Stimulated activated CD8-positive, alpha-beta memory T cell treated with anti-CD3 and anti-CD28 coated beads, Interleukin-7, amount 100 ng/mL, for 1 hour (primary cell): ENCODE data around the gene HEATR5B.

Experiments used
- DNase-seq, 2 donors: peaks; one replicate each; pipeline ENCODE4 v3.0.0-alpha.2; 2020; ENCODE audit warnings: low read depth in 2 of 2

The HEATR5B gene

DNA sequence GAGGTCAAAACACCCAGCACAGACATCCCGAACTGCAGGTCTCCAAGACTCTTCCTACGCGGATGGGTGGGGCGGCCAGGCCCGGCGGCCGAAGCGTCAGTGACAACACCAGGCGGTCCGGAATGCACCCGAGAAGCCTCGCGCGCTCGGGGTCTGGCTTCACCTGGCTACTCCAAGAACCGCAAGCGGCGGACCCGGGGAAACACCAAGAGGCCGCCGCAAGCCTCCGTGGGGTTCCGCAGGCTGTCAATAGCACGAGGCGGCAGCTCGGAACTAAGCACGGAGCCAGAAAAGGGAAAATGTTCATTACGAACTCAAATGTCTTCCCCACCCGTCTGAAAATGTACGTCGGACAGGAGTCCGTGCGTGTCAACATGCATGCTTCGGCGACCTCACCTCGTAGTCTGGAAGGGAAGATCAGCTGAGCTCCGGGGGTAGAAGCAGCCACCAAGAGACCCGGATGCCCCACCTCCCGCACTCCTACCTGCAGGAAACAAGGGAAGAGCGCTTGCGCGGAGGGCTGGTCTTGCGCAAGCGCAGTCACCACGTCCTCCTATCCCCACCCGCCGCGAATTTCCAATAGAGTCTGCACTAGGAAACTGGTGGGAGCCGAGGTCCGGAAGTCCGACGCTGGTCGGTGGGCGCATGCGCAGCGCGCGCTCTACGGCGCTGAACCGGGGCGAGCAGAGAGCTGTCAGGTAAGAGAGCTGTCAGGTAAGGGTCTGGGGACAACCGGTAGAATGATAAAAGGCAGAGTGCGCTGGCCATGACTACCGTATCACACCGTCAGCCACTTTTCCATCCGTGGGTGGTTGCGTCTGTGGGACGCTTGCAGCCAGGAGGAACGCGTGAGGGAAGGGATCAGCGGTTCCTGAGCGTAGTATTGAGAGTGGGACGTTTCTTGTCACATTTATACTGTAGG is at the start of gene HEATR5B, which contains the start of gene GPATCH11:
Gene HEATR5B, minus strand, starts transcription at position 500 of the 922 bp plus-strand sequence. CDS start 958 bp downstream, outside the sequence.
Gene GPATCH11, plus strand, starts transcription at position 646 of the 922 bp plus-strand sequence. CDS start 3,864 bp downstream, outside the sequence.
- peak; percentile 76 to 81 for DNase-seq

DNA sequence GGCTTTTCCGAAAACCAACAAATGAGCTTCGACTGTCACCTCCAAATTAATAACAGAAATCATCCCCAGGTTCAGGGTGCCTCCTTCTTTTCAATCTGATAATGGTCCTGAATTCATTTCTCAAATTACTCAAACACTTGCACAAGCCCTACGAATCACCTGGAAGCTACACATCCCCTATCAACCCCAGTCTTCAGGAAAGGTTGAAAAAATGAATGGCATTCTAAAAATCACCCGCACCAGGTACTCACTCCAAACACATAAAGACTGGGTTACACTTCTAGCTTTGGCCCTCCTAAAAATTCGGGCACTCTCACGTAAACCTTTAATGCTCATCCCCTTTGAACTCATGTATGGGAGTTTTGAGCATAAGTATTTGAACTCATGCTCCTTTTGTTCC is 48.7 kb upstream of the HEATR5B start:
- DNase-seq: no peak

DNA sequence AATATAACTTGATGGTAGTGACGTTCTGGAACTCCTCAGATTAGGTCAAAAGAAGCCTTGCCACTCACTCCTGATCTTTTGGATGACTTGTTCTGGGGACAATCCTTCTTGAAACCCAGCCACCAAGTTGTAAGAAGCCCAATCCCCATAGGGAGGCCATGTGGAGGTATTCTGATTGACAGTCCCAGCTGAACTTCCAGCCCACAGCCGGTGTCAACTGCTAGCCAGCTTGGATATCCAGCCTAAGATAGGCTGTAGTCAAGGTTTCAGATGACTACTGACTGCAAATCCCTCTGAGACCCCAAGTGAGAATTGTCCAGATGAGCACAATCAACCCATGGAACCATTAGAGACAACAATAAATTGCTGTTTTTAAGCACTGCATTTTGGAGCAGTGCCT is 41.2 kb upstream of the HEATR5B start:
- DNase-seq: no peak

DNA sequence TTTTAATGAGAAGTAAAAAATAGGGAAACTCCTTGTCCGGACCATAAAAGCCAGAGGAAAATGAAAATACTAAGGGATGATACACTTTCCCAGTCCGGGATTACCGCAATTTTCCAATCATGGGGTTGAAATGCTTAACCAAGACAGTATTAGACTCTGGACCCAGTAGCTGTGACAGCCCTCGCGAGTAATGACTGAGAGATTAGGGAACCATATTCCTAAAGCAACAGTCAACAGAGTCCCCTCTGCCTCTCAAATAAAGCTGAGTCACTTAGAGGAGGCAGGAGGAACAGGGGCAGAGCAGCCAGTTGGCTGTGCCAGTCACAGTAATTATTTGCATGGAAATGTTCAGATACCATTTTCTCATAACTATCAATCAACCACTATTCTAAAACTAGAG is 35.0 kb upstream of the HEATR5B start:
- DNase-seq: no peak

DNA sequence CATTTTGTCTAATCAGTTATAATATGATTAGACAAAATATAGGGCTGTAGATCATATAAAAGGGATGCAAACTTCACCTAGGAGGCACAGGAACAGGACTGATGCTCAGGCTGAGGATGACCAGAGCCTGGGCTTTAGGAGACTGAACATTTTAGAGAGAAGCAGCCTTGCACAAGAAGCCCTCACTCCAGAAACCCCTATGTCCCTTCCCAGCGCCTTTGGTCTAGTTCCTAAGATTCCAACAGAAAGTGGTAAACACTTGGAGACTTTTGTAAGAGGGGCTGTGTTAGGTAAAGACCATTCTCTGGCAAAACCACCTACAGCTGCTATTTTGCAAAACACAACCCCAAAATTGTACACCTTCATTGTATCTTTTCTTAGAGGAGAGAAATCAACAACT is 33.4 kb upstream of the HEATR5B start:
- DNase-seq: no peak

DNA sequence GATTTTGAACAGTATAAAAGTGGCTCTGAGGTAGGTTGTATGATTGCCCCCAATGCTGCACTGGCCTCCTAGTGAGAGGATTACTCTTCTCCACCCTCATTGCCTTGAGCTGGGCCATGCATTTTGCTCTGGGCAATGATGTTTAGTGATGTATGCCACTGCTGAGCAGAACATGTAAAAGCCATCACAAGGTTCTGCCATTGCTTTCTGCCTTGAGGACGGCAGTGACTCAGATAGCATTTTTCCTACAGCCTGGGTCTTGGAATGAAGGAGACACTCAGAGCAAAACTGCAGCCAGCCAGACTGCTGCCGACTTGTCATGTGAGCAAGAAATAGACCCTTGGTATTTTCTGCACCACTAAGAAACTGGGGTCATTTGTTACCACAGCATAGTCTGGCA is 27.8 kb upstream of the HEATR5B start:
- no peak for DNase-seq

DNA sequence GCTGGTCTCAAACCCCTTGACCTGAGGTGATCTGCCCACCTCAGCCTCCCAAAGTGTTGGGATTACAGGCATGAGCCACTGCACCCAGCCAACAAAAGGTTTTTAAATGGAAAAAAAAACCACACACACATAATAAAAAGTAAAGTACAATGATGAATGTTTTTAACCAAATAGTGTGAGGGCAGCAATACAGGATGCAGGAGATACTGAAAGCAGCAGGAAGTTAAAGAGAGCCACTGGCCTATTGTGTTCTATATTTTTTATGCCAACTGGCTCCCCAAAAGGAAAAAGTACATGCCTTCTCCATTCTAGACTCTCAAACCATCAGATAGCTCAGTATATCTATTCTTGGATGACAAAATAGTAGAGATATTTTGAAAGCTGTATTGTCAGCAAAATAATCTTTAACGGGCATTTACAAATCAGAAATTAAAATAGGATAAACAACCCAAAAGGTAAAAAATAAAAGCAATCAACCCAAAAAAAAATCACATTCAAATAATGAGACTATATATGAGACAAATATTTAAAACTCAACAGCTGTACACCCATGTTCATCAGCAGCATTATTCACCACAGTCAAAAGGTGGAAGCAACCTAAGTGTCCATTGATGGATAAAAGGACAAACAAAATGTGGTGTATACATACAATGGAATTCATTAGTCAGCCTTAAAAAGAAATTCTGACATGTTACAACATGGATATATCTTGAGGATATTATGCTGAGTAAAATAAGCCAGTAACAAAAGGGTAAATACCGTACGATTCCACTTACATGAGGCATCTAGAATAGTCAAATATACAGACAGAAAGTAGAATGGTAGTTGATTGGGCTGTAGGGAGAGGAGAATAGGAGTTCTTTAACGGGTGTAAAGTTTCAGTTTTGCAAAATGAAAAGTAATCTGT is 26.4 kb upstream of the HEATR5B start:
- DNase-seq: no peak

DNA sequence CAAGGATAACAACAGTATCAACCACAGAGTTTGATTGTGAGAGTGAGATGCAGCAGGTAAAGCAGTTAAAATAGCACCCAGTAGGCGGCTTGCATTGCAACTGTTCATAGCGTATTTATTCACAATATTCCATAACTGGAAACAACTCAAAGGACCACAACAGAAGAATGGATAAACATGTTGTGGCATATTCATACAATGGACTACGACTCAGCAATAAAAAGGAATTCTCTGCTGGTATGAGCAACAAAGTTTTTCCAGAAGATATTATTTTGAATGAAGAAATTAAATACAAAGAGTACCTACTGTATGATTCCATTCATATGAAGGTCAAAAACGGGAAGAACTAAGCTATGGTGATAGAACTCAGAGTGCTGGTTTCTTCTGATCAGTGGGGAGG is 25.4 kb upstream of the HEATR5B start:
- DNase-seq: no peak

DNA sequence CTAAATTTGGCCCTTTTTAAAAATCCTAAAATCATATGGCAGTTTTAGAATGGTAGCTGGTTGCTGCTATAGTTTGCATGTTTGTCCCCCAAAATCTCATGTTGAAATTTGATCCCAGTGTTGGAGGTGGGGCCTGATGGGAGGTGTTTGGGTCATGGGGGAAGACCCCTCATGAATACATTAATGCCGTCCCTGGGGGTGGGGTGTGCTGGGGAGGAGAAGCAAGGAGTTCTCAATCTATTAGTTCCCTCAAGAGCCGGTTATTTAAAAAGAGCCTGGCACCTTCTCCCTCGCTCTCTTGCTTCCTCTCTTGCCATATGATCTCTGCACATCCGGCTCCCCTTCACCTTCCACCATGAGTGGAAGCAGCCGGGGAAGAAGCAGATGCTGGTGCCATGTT is 21.0 kb upstream of the HEATR5B start:
- no peak for DNase-seq

DNA sequence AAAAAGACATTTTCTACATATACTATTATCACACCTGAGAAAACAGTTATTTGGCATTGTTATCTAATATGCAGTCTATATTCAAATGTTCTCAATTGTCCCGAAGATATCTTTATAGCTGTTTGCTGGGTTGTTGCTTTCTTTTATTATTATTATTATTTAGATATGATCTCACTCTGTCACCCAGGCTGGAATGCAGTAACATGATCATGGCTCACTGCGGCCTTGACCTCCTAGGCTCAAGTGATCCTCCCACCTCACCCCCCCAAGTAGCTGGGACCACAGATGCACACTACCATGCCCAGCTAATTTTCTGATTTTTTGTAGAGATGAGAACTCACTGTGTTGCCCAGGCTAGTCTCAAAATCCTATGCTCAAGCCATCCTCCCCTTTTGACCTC is 20.0 kb upstream of the HEATR5B start:
- no peak for DNase-seq

DNA sequence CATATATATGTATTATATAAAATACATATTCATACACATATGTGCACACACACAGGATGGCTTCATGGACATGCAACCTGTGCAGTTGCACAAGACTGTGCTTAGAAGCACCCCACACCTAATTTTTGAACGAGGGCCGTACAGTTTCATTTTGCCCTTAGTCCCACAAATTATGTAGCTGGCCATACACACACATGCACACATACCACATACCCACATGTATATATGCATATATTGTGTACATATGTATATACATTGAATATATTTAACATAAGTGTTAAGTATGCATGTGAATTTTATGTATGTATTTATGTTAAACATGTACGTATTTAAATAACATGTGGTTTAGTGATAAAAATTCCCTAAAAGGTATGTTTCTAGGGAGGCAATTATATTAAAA is 18.4 kb upstream of the HEATR5B start:
- DNase-seq: no peak

DNA sequence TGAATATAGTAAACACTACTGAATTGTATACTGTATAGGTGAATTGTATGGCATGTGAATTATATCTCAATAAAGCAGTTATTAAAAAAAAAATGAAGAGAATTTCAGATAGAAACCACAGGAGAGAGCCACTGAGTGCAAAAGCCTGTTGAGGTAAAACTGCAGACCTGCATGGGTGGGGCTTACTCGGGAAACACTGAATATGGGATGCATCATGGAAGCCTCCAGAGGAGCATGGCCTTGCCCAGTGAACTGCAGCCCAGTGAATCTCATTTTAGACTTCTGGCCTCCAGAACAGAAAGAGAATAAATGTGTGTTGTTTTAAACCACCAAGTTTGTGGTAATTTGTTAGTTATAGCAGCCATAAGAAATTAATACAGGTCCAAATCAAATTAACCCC is 15.9 kb upstream of the HEATR5B start:
- no peak for DNase-seq

DNA sequence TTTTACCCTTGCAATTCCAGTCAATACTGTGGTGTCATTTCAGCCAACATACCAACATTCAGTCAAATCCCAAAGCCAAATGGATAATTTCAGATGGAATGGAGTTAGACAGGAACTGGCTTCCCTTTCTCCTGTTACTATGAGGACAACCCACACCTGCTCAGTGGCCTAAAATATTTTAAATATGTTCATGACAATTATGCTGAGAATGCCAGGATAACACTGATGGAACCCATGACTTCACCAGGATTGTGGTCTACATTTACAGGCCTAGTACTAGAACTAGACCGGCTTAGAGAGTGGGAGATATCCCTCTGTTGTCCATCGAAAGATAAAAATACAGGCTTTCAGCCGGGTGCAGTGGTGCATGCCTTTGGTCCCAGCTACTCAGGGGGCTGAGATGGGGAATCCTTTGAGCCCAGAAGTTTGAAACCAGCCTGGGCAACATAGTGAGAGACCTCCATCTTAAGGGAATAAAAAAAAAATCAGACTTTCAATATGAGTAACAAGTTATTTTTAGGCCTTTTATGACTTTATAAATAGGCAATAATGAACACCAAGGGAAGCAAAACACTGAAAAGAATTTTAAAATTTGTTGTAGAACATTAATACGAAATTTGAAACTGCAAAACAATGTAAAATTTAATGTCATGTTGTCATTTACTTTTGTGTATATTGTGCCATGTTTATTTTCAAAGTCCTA is 14.4 kb upstream of the HEATR5B start:
- DNase-seq: no peak

DNA sequence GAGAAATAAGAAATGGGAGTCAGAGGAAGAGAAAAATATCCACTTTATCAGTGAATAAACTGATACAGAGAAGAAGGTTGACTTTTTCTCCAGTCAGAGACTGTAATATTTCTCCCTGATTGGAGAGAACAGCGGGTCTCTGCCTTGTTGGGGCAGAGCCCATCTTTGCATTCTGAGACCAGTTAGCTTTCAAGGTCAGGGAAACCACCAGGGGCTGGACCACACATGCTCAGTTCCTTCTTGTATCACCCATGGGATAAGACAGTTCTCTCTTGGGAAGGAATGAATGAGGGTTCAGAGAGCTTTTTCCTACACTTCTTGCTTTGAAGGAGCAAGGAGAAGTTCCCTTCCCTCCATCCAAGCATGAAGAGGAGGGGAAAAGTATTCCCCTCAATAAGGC is 12.4 kb upstream of the HEATR5B start:
- DNase-seq: no peak

DNA sequence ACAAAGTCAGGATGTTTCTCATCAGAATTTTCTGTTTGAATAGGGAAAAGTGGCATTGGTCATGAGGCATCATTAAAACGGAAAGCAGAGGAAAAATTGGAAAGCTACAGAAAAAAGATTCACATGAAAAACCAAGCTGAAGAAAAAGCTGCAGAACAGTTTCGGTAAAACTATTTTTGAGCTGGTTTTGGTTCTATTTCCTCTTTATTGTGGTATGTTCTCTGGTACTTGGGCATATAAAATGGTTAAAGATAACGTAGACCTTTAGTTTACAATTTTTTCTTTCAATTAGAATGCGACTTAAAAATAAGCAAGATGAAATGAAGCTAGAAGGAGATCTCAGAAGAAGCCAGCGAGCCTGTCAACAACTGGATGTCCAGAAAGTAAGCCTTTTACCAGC is 7.7 kb upstream of the HEATR5B start:
- DNase-seq: no peak

DNA sequence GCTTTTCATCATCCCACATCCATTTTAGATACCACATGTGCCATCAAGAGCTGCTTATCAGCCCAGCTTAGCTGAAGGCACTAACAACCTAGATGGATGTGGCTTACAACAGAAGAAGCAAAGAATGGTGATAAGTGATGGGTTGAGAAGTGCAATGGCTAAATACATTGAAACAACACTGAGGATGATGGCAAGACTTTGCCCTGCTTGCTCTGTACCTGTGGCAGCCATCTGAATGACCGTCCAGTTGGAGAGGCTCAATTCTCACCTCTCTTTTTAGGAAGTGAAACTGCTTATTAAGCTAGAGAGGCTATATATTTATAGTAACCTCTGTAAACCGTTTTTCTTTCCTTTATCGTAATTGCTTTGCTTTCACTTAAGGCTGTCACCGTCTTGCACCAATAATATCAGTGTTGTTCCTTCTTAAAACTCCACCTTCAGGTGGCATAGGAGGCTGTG is 5.9 kb upstream of the HEATR5B start:
- no peak for DNase-seq

DNA sequence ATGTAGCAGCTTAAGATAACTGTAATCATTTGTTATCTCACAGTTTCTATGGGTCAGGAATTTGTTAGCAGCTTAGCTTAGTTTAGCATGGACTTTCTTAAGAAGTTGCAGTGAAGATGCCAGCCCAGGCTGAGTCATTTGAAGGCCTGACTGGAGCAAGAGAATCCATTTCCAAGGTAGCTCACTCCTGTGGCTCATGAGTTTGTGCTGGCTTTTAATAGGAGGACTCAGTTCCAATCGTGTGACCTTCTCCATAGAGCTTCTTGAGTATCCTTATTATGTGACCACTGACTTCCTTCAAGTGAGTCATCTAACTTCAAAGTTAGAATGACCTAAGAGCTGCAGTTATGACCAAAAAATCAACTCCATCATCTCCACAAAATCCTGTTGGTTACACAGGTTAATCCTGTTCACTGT is 1.6 kb upstream of the HEATR5B start:
- no peak for DNase-seq

DNA sequence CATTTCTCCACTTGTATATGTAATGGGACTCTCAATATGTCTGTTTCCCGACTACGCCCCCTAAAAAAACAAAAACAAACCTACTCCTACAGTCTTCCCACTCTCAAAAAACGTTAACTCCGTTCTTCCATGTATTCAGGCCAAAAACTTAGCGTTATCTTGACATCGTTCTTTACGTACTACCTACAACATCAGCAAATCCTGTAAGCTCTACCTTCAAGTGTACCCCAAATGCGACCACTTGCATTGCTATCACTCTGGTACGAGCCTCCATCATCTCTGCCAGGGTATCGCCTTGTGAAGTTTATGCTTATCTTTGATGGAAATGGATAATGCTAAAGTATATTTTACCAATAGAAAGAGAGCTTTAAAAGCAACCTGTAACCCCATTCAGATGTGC is 625 bp upstream of the HEATR5B start:
- DNase-seq: no peak

DNA sequence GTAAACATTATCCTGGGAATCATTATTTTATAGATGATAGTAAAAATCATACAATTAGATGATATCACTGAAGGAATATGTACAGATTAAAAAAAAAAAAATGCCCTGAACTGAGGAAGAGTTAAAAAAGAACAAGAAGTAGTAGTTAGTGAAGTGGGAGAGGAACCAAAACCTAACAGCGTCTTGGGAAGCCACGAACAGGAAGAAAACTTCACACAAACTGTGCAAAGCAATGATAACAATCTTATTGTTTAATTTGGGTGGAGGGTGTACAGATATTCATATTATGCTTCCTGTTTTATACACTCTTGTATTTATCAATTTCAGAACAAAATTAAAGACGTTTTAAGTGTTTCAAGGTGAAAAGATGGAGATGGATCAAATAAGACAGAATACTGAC is 3.5 kb downstream of the HEATR5B start:
- no peak for DNase-seq

DNA sequence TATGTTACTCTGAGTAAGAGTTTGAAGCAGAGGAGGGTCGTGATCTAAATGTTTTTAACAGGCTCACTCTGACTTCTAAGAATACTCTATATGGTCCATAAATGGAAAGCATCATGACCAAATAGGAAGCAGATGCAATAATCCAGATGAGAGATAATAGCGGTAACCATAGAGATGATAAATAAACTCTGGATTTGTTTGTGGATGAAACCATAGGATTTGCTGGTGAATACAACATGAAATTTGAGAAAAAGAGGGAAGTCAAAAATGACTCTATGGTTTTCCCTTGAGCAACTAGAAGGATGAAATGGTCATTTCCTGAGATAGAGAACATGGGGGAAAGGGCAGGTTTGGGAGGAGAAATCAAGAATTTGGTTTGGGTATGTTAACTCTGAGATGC is 3.9 kb downstream of the HEATR5B start:
- no peak for DNase-seq

DNA sequence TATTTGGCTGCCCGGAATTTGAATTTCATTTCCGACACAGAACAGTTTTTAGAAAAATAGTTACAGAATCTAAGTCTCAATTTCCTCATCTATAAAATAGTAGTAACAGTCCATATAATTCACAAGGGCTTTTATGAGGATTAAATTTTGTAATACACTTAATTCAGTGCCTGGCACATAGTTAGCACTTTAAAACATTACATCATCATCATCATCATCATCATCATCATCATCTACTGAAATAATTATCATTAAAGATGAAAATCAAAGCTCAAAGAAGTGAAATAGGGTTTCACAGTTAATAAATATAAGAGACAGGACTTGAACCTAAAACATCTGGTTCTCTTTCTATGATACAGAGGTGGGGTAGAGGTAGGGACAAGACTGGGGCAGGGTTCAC is 13.2 kb downstream of the HEATR5B start:
- no peak for DNase-seq

DNA sequence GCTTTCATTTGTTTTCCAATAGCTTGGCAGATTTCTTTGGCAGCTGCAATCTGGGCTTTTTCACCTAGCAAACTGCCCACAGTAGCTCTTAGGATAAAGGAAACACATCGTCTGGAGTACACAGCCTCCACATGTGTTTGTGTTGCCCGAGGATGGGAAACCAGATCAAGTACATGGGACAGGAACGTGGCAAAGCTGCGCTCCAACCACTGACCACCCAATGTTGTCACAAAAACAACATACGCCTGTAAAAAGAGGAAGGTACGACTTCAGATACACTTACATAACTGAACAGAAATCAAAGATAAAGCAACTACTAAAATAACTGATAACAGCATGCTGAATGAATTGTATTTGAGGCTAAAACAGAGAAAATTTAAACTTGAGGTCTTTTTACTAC is 15.5 kb downstream of the HEATR5B start:
- no peak for DNase-seq
